Neuronal stem cell (in vitro differentiated cells): ENCODE data around the gene VWC2L.

Experiments used
- DNase-seq: peaks from one replicate; pipeline ENCODE4 v3.0.0-alpha.2; 2013; ENCODE audit warnings: low spot score
- H2AFZ ChIP-seq: one replicate; pipeline ENCODE4 v1.6.1; 2013; ENCODE audit warnings: mild to moderate bottlenecking, low read length, inconsistent platforms
- H2AK5ac ChIP-seq: 2 replicates; pipeline ENCODE4 v1.6.1; 2013; ENCODE audit warnings: low read depth, mild to moderate bottlenecking, inconsistent platforms, low read length, moderate library complexity, mixed read lengths
- H2BK120ac ChIP-seq: 2 replicates; pipeline ENCODE4 v1.6.1; 2013; ENCODE audit warnings: low read depth, mild to moderate bottlenecking, inconsistent platforms, low read length, moderate library complexity, mixed read lengths
- H2BK12ac ChIP-seq: one replicate; pipeline ENCODE4 v1.6.1; 2013; ENCODE audit warnings: low read length, inconsistent platforms
- H2BK15ac ChIP-seq: 2 replicates; pipeline ENCODE4 v1.6.1; 2013; ENCODE audit warnings: mild to moderate bottlenecking, low read length, inconsistent platforms, mixed read lengths
- H2BK5ac ChIP-seq: one replicate; pipeline ENCODE4 v1.6.1; 2013; ENCODE audit warnings: inconsistent platforms, mild to moderate bottlenecking, low read length, moderate library complexity
- H3K14ac ChIP-seq: one replicate; pipeline ENCODE4 v1.6.1; 2013; ENCODE audit warnings: low read length, inconsistent platforms
- H3K18ac ChIP-seq: 2 replicates; pipeline ENCODE4 v1.6.1; 2013; ENCODE audit warnings: low read length, inconsistent platforms
- H3K23ac ChIP-seq: 2 replicates; pipeline ENCODE4 v1.6.1; 2013; ENCODE audit warnings: low read depth, mild to moderate bottlenecking, mixed read lengths, low read length, inconsistent platforms; ENCODE audit not compliant: poor library complexity
- H3K27ac ChIP-seq: replicated peaks from 3 replicates; pipeline ENCODE4 v1.5.1; 2013; ENCODE audit warnings: low read length, inconsistent platforms
- H3K27me3 ChIP-seq, 3 experiments: 2 replicates each; pipeline ENCODE4 v1.6.1; 2013; ENCODE audit warnings: low read length in 3 of 3, mild to moderate bottlenecking in 2 of 3, inconsistent platforms in 1 of 3, low read depth in 1 of 3, mixed read lengths in 1 of 3, moderate library complexity in 1 of 3; ENCODE audit not compliant: control insufficient read depth in 3 of 3, insufficient read depth in 3 of 3
- H3K36me3 ChIP-seq, 2 donors: replicated peaks in 1 of 2; 2 replicates each; pipeline ENCODE4 v1.6.1; 2013; ENCODE audit warnings: low read length in 2 of 2; ENCODE audit not compliant: control insufficient read depth in 2 of 2, insufficient read depth in 2 of 2
- H3K4ac ChIP-seq: 2 replicates; pipeline ENCODE4 v1.6.1; 2013; ENCODE audit warnings: inconsistent platforms, mild to moderate bottlenecking, low read length, moderate library complexity
- H3K4me1 ChIP-seq, 2 donors: 1 replicate in 1 of 2; 2 replicates in 1 of 2; pipeline ENCODE4 v1.6.1; 2013; ENCODE audit warnings: low read length in 2 of 2, low read depth in 1 of 2; ENCODE audit not compliant: control insufficient read depth in 2 of 2, insufficient read depth in 1 of 2
- H3K4me2 ChIP-seq: one replicate; pipeline ENCODE4 v1.6.1; 2013; ENCODE audit warnings: mild to moderate bottlenecking, low read length, inconsistent platforms; ENCODE audit not compliant: insufficient read depth, poor library complexity, severe bottlenecking
- H3K4me3 ChIP-seq, 2 donors: 2 replicates each; pipeline ENCODE4 v1.5.1; 2013; ENCODE audit warnings: low read length in 2 of 2, mild to moderate bottlenecking in 2 of 2, inconsistent platforms in 1 of 2, moderate library complexity in 1 of 2
- H3K79me1 ChIP-seq: one replicate; pipeline ENCODE4 v1.6.1; 2013; ENCODE audit warnings: low read depth, mild to moderate bottlenecking, inconsistent platforms, low read length, moderate library complexity
- H3K9ac ChIP-seq: one replicate; pipeline ENCODE4 v1.6.1; 2013; ENCODE audit warnings: mild to moderate bottlenecking, low read depth, low read length, inconsistent platforms; ENCODE audit not compliant: poor library complexity
- H3K9me3 ChIP-seq, 2 donors: replicated peaks in 1 of 2; 2 replicates each; pipeline versions ENCODE3 to v1.6.1; 2013; ENCODE audit warnings: low read length in 2 of 2, mild to moderate bottlenecking in 2 of 2, inconsistent platforms in 1 of 2, low read depth in 1 of 2, mixed read lengths in 1 of 2, moderate library complexity in 1 of 2; ENCODE audit not compliant: control insufficient read depth in 2 of 2, insufficient read depth in 1 of 2
- H4K8ac ChIP-seq: one replicate; pipeline ENCODE4 v1.6.1; 2013; ENCODE audit warnings: low read depth, mild to moderate bottlenecking, inconsistent platforms, low read length, moderate library complexity
- H4K91ac ChIP-seq: one replicate; pipeline ENCODE4 v1.6.1; 2013; ENCODE audit warnings: low read length, low read depth, mild to moderate bottlenecking, inconsistent platforms; ENCODE audit not compliant: poor library complexity
- WGBS, 2 donors: extraction: QIAGEN DNeasy Blood & Tissue Kit; methylation state at CpG; one replicate each; pipeline ENCODE4 v1.1.7; 2013; ENCODE audit warnings: missing lambda C conversion rate in 2 of 2, mixed read lengths in 1 of 2; ENCODE audit not compliant: insufficient read length in 2 of 2, insufficient replicate concordance in 1 of 2; ENCODE audit errors: extremely low coverage in 2 of 2; 5-methylcytosine and 5-hydroxymethylcytosine counted together

Gene VWC2L

DNA sequence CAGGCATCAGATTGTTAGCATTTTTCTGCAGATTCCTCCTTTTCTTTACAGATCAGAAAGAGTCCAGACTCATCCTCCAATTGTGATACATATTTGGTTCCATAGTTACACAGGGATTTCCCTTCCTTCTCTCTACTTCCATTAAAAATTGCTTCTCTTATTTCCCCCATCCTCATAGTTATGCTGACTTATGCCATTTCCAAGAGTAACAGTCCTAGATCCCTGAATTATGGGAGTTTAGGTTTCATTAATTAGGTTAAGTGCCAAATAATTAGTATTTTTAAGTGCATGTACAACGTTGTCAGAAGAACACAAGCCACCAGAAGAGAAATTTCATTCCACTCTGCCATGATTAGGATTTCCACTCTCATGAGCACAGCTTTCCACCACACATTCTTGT, 200.2 kb downstream of the VWC2L start:
- no peak overlapping the region for H4K91ac ChIP-seq
- H2BK15ac ChIP-seq: no peak overlapping the region
- H3K4me1 ChIP-seq: no peaks in the 10 kb centered on the region
- H2AK5ac ChIP-seq: no peak overlapping the region
- no peak overlapping the region for H3K4me2 ChIP-seq
- H3K27me3 ChIP-seq: no peaks in the 10 kb centered on the region
- H4K8ac ChIP-seq: no peak overlapping the region
- H3K14ac ChIP-seq: no peak overlapping the region
- no peak overlapping the region for H2BK12ac ChIP-seq
- no peak overlapping the region for H3K23ac ChIP-seq
- no peak overlapping the region for H3K9ac ChIP-seq
- WGBS, 2 donors: no CpG with 5 or more reads among the region's 1 CpG
- no peak overlapping the region for H2BK5ac ChIP-seq
- no peaks in the 10 kb centered on the region for H3K36me3 ChIP-seq
- no peak overlapping the region for H3K4ac ChIP-seq
- H3K18ac ChIP-seq: no peak overlapping the region
- H2BK120ac ChIP-seq: no peak overlapping the region
- no peak overlapping the region for H3K4me3 ChIP-seq
- no peak for DNase-seq
- no peaks in the 10 kb centered on the region for H3K79me1 ChIP-seq
- H2AFZ ChIP-seq: no peak overlapping the region
- H3K27ac ChIP-seq: no peak overlapping the region
- H3K9me3 ChIP-seq: no peaks in the 10 kb centered on the region

DNA sequence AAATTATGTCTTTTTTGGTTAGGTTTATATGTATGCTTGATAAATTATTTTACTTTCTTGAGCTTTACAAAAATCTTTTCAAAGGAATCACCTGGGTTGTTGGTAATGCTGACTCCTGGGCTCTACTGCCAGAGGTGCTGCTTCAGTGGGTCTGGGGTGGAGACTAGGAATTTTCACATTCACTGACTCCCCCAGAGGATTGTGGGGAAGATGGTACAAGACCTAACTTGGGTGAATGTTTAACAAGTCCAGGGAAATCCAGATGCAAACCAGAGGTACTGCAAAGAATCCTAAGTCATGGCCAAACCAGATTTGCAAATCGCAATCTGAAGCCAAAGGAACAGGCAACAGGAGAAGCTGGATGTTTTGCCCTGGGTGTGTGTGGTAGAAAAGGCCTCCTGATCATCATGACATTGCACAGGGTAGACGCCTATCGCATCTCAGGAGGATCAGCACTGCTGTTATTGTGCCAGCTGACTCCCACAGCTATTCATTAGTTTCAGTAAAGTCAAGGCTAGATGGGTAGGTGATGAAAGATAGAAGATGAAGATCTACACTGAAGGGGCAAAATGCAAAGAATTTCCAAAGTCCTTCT, 213.4 kb downstream of the VWC2L start:
- Histone ChIP-seq H3K27me3 (no peaks in the 10 kb centered on the region), H4K8ac (no peak overlapping the region), H4K91ac (no peak overlapping the region), H2BK120ac (no peak overlapping the region), H2AK5ac (no peak overlapping the region), H3K27ac (no peak overlapping the region), H2BK5ac (no peak overlapping the region), H3K79me1 (no peaks in the 10 kb centered on the region), H3K18ac (no peak overlapping the region), H2BK15ac (no peak overlapping the region), H3K4me3 (no peak overlapping the region), H3K9ac (no peak overlapping the region), H3K36me3 (no peaks in the 10 kb centered on the region), H2BK12ac (no peak overlapping the region), H3K9me3 (no peaks in the 10 kb centered on the region), H3K4me2 (no peak overlapping the region), H3K4me1 (peaks cover 0 to 1% of the 10 kb centered on the region in 2 donors), H3K14ac (no peak overlapping the region), H3K23ac (no peak overlapping the region), H3K4ac (no peak overlapping the region), H2AFZ (no peak overlapping the region)
- no CpG with 5 or more reads among the region's 3 CpGs for WGBS, 2 donors
- DNase-seq: no peak

DNA sequence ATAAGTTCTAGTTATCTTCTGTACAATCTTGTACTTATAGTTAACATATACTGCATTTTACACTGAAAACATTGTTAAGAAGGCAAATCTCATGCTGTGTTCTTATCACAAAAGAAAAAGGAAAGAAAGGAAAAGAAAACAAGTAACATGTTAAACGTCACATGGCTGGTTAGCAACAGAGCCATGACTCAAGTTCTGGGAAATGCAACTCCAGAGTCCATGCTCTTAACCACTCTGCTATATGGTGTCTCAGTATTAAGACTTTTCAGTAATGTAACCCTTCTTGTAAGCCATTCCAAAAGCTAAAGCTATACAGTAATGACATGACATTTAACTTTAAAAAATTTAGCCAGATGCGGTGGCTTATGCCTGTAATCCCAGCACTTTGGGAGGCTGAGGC, 217.2 kb downstream of the VWC2L start:
- no peak overlapping the region for H4K91ac ChIP-seq
- no CpG with 5 or more reads among the region's 2 CpGs for WGBS, 2 donors
- H3K27me3 ChIP-seq: no peaks in the 10 kb centered on the region
- H2BK120ac ChIP-seq: no peak overlapping the region
- H2AFZ ChIP-seq: no peak overlapping the region
- no peak overlapping the region for H2AK5ac ChIP-seq
- no peaks in the 10 kb centered on the region for H3K79me1 ChIP-seq
- H3K4me3 ChIP-seq: no peak overlapping the region
- no peaks in the 10 kb centered on the region for H3K9me3 ChIP-seq
- H3K27ac ChIP-seq: no peak overlapping the region
- no peak overlapping the region for H3K18ac ChIP-seq
- H3K4me2 ChIP-seq: no peak overlapping the region
- no peak overlapping the region for H3K23ac ChIP-seq
- H3K14ac ChIP-seq: no peak overlapping the region
- H3K4me1 ChIP-seq: peaks cover 0 to 3% of the 10 kb centered on the region in 2 donors
- H4K8ac ChIP-seq: no peak overlapping the region
- no peak overlapping the region for H3K4ac ChIP-seq
- no peak overlapping the region for H2BK15ac ChIP-seq
- H2BK5ac ChIP-seq: no peak overlapping the region
- no peak overlapping the region for H3K9ac ChIP-seq
- no peaks in the 10 kb centered on the region for H3K36me3 ChIP-seq
- no peak for DNase-seq
- H2BK12ac ChIP-seq: no peak overlapping the region
